Stimulated activated CD4-positive, alpha-beta T cell treated with anti-CD3 and anti-CD28 coated beads, Interleukin-12 subunit alpha, Interleukin-12 subunit beta, amount 100 ng/mL, for 4 hours (primary cell): ENCODE results near the gene CDKN1A.
"Not testable (repeated sequence)": the region's sequence is repeated elsewhere in the genome, so short reads cannot be mapped to it uniquely, and the experiment has no call there.

ENCODE experiments used
- DNase-seq: peaks from one replicate; pipeline ENCODE4 v3.0.0-alpha.2; 2020

CDKN1A gene

DNA sequence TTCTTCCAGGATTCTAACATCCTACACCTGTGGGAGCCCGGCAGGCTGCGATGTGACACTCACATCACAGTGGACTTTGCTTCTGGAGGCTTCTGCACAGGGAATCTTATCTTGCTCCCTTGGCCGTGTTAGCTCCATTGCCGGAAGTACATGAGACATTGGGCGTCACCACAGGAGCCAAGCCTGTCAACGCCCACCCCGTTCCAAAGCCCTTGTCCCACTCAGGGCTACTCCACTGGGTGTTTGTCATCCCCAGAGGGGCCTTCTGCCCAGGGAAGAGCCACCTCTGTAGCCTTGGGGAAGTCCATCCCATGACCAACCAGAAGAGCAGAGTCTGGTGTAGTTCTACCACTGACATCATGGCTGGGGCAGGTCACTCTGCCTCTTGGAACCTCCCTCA, 20.8 kb downstream of the CDKN1A start:
- no peak for DNase-seq

DNA sequence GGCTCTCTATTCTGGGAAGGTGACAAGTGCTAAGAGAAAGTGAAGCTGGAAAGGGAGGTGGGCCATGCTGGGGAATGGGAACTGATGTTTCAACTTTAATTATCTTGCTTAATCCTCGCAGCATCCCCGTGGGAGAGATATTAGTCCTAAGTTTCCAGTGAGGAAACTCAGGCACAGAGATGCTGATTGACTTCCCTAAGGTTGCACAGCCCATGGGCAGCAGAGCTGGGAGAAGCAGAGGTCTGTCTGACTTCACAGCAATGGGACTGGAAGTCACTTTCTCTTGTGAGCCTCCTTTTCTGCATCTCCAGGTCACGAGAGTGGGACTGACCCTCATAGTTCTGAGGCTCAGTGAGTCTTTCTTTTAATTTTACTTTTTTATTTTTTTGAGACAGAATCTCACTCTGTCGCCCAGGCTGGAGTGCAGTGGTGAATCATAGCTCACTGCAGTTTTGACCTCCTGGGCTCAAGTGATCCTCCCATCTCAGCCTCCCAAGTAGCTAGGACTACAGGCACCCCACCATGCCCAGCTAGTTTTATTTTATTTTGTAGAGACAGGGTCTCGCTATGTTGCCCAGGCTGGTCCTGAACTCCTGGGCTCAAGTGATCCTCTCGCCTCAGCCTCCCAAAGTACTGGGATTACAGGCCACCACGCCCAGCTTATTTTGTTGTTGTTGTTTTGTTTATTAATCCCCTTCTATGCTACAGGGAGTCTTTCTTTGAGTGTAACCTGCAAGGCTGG, 21.7 kb downstream of the CDKN1A start:
- no peak for DNase-seq

DNA sequence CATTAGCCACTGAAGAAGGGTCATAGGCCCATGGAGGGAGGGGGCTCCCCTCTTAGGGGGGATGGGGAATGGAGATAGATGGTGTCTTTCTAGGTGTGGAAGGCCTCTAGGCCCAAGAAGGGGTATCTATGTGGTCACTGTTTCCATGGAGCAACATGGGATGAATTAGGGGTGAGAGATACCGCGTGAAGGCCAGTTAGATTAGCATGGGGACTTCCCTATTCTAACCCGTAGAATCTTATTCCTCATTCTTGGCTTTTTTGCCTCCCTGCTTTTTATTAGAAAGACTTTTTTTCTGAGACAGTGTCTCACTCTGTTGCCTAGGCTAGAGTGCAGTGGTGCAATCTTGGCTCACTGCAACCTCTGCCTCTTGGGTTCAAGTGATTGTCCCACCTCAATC, 22.3 kb downstream of the CDKN1A start:
- no peak for DNase-seq

DNA sequence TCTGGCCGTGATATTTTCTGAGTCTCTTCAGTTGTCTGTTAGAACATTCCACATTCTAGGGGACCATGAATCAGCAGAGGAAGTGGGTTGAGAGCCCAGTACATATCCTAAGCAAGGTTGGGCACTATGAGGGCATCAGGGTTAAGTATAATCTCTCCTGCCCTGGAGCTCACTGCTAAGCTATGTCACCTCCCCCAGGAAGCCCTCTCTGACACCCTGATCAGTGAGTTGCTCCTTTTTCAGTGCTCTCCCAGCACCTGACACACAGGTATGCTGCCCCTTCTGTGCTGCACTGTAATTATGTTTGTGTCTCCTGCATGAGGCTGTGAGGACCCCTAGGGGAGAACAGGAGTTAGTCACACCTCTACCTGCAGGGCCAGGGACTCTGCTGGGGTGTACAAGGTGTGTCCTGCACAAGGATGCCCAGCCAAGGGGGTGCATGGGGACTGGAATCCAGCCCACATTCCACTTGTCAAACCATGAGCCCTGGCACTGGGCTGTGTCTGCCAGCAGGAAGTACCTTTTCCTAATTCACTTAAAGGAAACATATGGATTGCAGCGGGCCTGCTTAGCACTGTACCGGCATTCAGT, 23.0 kb downstream of the CDKN1A start:
- DNase-seq: no peak

DNA sequence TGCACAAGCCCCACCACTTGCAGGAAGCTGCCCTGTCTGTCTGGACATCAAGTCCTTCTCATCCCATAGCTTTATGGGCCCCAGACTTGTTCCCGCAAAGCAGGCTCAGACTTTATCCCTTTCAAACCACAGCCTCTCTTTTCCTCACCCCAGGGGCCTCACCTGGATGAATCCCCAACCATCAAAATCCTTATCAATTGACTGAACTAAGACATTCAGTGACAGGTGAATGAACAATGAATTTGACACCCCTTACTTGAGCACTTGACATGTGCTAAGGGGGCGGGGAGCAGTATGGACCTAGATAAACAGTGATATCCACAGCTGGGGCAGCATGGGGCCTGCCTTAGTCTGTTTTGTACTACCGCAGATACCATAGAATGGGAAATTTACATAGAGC, 24.1 kb downstream of the CDKN1A start:
- DNase-seq: no peak

DNA sequence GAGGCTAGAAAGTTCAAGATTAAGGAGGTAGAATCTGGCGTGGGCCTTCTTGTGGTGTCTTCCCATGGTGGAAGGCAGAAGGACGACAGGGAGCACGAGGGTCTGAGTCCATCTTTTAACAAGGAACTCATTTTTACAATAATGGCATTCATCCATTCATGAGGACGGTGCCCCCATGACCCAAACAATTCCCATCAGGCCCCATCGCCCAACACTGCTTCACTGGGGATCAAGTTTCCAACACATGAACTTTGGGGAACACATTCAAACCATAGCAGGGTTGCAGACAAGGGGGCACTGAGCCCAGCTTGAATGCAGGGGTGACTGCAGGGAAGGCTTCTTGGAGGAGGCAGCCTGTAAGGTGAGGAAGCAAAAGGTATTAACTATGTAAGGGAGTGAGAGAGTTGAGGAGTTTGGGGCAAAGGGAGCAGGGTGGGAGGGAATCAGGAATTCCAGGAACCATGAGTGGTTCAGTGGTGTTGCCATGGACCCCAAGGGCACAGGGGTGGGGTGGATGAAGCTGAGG, 24.6 kb downstream of the CDKN1A start:
- DNase-seq: no peak

DNA sequence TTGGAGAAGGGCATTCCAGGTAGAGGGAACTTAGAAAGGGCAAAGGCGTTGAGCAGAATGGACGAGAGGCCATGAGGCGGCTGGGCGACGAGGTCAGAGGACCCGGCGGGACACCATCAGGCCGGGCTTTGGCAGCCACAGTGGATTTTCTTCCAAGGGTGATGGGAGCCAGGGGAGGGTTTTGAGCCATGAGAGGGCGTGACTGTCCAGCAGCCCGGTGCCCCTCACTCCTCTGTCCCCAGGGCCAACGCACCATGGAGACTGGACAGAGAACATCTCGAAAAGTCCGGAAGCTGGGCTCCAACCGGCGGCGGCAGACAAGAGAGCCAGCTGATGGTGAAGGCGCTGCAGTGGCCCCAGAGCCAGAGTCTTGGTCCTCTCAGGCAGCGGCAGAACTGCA, 25.5 kb downstream of the CDKN1A start:
- no peak for DNase-seq

DNA sequence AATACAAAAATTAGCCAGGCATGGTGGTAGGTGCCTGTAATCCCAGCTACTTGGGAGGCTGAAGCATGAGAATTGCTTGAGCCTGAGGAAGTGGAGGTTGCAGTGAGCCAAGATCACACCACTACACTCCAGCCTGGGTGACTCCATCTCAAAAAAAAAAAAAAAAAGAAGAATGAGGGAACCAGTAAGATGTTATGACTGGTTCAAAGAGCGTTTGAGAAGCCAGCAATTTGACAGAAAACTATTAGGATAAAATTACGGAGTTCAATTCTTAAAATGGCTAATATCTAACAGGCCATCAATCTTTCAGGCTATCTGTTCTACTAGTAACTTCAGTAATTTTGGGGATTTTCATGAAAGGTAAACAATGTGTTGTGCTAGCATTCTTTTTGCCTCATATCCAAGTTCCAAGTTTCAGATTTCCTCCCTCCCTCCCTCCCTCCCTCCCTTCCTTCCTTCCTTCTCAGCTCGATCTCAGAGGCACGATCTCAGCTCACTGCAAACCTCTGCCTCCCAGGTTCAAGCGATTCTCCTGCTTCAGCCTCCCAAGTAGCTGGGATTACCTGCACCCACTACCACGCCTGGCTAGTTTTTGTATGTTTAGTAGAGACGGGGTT, 26.6 kb downstream of the CDKN1A start:
- not testable (repeated sequence) for DNase-seq

DNA sequence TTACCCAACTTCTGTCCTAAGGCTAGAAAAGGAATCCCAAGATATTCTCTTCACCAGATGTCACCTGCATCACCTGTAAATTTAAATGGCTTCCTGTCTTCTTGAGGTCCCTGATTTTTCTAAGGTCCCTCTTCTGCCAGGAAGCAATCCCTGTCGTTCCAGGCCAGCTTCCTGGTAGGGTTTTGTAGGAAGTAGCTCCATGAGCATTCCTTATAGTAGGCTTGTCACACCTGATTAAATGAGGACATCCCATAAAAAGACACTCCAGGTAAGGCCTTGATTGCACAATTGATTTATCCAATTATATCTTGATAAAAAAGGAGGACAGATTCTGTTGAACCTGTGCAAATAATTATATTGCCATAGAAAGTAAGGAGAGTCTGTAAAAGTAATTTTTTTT, 27.8 kb downstream of the CDKN1A start:
- no peak for DNase-seq

DNA sequence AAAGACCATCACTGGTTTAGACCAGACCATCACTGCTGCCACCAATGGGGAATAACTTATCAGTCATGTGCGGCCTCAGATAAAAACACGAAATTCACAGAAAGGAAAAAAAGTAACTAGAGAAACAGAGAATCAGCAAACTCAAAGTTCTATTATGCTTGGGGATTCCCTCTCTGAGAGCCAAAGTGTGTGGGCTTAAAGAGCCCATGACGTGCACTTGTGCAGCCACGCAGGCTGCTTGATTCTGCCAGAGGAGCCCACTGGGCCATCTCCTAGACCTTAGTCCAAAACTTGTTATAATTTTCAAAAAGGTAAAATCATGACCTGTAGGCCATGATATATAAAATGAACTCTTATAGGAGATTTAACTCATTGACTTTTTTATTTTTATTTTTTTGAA, 34.3 kb downstream of the CDKN1A start:
- DNase-seq: no peak

DNA sequence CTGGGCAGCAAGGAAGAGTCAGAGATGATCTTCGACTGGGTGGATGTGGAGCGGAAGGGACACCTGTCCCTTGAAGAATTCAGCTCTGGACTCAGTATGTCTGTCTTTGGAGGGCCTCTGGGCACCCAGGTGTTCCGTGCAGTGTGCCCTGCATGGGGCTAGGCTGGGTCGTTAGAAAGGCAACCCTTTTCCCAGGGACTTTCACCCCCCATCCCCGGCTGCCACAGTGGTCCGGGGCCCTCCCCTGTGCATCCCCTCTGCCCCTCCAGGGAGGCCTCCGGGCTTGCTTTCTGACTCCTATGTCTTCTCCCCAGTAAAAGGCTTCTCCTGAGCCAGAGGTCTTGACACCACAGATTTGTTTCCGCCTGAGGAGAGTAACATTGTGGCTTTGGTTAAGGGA, 35.3 kb downstream of the CDKN1A start:
- no peak for DNase-seq

DNA sequence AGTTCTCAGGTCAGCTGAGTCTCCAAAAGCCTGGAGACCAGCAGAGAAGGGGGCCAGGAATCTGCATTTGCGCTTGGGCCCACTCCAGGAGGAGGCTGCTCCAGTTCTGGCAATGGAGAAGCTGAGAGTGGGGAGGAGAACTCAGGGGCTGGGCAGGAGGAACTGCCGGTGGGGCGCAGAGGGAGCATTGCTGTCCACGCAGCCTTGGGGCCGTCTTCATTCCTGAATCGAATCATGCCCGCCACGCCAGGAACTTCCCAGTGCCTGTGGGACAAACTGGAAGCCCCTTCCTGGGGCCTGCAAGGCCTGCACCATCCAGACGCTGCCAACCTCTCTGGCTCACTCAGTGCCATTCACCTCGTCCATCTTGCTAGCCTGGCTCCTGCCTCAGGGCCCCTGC, 36.0 kb downstream of the CDKN1A start:
- DNase-seq: no peak

DNA sequence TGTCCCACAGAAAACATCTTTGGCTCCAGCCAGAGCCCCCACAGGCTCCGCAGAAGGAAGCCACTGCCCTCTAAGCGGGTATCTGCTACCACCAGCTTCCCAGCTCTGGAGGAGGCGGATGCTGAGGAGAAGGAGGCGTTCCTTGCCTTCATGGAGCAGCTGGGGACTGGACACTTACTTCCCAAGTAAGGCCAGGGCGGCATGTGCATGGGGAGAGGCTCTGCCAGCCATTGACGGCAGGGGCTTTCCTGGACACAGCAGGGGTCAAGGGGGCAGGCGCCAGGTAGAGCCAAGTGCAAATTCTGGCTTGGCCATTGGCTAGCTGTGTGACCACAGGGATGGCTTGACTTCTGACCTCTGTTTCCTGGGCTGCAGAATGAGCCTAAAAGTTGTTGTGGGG, 37.0 kb downstream of the CDKN1A start:
- DNase-seq: no peak

DNA sequence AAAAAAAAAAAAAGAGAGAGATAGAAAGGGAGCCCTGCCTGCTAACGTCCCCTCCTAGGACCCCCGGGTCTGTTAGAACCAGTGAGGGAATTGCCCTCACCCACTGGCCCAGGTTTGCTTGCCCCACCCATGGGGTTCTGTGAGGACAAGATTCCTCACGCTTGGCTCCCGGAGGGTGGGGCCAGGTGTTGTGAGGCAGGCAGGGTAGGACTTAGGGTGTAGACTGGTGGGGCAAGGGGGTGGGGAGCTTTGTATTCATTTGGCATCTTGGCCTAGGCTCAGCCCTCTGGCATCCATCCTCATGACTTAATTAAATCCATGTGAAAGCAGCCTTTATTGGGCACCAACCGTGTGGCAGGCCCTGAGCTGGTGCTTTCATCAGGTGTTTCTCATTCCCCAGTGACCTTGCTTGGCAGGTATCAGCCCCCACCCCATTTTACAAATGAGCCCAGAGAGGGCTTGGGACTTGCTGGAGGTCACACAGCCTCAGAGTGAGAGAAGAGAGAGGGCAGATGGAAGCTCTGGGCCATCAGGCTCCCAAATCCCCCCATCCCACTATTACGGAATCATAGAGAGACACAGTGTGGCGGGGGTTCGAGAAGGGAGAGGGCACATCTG, 38.1 kb downstream of the CDKN1A start:
- no peak for DNase-seq

DNA sequence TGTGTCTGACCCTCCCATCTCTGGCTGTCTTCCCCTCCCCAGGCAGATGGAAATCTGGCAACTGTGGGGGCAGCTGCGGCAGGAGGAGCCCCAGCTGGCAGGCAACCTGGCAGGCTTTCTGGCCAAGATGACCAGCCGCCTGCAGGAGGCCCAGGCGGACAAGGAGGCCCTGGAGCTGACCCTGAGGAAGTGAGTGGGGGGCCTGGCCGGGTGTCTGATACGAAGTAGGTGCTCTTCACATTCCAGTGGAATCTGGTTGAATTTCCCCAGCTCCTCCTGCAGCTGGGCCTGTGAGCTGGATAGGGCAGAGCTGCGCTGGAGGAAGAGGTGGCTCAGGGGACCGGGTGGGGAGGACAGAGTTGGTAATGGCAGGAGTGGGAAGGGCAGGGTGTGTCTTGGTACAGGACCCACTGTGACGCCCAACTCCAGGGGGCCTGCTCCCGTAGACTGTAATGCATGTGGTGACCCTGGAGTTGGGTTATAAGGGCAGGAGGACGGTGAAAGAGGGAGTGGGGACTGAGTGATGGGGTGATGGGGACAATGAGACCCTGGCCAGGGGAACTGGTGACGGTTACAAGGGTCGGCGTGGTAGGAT, 38.8 kb downstream of the CDKN1A start:
- no peak for DNase-seq

DNA sequence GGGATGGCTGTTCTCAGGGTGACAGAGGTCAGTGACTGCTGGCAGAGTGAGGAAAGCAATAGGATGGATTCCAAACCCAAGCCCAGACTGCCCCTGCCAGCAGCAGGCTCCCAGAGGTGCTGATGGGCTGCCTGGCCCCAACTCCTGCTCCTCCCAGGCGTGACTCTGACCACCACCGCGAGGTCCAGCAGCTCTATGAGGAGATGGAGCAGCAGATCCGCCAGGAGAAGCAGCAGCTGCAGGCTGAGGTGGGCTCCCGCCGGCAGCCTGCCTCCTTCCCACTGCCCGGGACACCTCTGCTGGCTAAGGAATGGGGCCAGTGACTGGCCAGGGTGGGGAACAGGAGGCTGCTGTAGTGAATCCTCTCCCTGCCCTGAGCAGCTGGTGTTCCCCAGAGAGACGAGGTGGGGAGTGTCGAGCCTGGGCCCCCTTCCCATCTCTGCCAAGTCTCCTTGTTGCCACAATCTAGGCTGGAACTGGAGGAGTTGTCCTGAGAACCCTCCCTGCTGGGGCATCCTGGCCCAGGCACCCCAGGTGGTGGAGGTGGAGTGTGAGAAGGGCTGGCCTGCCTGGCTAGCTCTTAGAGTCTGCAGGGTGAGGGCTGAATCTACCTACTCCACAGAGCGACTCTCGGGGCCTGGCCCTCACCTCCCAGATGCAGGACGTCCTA, 39.5 kb downstream of the CDKN1A start:
- DNase-seq: no peak

DNA sequence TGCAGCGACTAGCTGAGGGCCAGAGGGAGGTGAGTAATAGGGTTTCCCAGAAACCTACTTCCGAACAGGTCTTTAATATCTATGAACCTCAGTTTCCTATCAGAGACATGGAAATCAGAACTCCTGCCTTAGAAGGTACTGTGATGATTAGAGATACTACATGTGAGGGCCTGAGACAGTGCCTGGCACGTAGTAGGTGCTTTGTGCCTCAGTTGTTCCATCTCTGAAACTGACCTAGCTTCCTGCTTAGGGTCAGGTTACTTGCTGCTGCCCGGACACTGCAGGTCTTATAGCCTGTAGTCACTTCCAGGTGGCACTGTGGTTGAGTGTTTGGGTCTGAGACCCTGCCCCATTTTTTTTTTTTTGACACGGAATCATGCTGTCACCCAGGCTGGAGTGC, 40.0 kb downstream of the CDKN1A start:
- DNase-seq: no peak

DNA sequence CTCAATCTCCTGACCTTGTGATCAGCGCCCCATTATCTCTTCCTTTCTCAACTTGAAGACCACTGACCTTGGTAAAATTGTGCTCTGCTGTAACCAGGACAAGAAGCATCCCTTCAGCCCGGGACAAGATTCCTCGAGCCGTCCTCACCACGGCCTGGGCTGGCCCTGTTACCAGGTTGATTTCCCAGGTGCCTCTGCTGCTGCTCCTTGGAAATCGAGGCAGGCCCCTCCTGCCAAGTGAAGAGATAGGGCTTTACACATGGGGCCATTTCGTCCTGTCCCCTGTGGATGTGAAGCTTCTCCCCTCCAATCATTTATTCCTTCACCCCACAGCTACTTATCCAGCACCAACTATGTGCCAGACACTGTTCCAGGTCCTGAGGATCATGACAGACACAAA, 40.6 kb downstream of the CDKN1A start:
- no peak for DNase-seq

DNA sequence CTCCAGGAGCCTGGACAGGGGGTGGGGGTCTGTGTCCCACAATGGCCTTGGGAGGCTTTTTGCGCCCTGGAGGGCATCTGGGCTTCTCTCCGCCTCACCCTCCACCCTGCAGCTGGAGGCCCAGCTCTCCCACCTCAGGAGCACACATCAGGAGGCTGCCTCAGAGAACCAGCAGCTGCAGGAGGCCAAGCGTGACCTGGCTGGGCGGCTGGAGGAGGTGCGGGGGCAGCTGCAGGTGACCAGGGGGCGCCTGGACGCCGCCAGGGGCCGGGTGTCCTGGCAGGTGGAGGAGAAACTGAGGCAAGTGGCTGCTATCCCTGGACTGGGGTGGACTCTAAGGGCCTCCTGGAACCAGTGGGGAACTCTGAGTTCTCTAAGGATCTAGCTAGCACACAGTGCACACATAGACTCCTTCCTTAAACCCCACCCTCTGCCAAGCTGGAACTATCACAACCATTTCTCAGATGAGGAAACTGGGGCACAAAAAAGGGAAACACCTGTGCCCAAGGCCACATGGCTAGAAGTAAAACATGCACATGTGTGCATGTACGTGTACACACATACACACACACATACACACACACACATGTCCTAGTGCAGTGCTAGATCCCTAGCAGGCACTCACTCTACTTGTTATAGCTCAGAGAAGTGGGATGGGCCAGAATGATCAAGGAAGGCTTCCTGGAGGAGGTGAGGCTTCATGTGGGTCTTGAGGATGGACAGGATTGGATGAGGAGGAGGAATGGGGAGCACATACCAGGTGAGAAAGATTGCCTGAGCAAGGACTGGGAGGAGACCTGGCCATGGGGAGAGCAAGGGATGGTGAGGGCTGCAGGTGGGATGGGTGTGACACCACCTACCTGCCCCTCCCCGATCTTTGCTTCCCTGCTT, 42.0 kb downstream of the CDKN1A start:
- DNase-seq: no peak

DNA sequence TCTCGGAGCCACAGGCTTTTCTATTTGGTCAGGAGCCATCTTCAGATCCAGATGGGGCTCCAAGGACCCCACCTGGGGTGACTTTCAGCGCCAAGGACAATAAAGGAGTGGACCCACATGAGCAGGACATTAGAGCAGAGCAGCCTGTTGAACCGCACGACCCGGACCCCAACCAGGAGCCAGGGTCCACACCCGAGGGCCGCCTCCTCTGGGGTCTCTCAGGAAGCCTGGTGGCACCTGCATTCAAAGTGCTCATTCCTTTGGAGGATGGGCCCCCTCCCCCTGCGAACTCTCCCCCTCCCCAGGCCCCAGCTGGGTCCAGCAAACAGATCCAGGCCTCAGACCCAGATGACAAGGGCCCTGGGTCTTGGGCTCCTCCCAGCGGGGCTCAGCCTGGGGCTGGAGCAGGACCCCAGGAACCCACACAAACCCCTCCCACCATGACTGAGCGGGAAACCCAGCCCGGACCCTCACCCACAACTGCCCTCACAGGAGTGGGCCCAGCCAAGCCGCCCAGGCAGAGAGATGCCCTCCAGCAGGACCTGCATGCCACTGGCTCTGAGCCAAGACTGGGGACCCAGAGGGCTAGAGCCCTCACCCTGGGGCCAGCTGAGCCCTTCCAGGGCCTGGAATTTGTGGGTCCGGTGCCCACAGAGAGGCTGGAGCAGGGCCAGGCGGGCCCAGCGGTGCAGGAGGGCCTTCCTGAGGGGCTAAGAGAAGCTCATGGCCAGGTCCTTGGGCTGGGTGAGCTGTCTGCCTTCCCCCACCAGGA, 43.0 kb downstream of the CDKN1A start:
- no peak for DNase-seq

DNA sequence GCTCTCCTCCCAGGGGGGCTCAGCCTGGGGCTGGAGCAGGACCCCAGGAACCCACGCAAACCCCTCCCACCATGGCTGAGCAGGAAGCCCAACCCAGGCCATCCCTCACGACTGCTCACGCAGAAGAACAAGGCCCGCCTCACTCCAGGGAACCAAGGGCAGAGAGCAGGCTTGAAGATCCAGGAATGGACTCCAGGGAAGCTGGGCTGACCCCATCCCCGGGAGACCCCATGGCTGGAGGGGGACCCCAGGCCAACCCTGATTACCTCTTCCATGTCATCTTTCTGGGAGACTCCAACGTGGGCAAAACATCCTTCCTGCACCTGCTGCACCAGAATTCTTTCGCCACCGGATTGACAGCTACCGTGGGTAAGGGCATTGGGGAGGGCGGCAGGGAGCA, 43.9 kb downstream of the CDKN1A start:
- DNase-seq: no peak
